Retinal pigment epithelial cell (primary cell): ENCODE data around the gene D2HGDH.

Experiments
- DNase-seq: peaks from one replicate; pipeline ENCODE4 v3.0.0-alpha.2; 2010; ENCODE audit warnings: low read depth
- H3K4me3 ChIP-seq: 2 replicates; pipeline ENCODE4 v1.5.1; 2011; ENCODE audit warnings: mild to moderate bottlenecking, low read length, control low read depth, moderate library complexity
- CTCF ChIP-seq: conservative IDR thresholded peaks from 2 replicates; pipeline ENCODE4 v1.5.1; 2011; ENCODE audit warnings: low read depth, low read length, control low read depth, inconsistent platforms

The D2HGDH gene

GRCh38 chr2:241772063-241772499 lies 37.7 kb downstream of the D2HGDH start:
- no peak overlapping the region for H3K4me3 ChIP-seq
- TF ChIP-seq CTCF, result no peak
- no peak for DNase-seq

GRCh38 chr2:241773511-241774418 lies 39.3 kb downstream of the D2HGDH start:
- no peak overlapping the region for H3K4me3 ChIP-seq
- no peak for DNase-seq
- no peak for TF ChIP-seq CTCF

- no peak overlapping the region for H3K4me3 ChIP-seq
- peak; percentile 37 for DNase-seq
- no peak for TF ChIP-seq CTCF
Observed at GRCh38 chr2:241774419-241775222, 40.2 kb downstream of the D2HGDH start.

GRCh38 chr2:241775223-241776177 lies 41.1 kb downstream of the D2HGDH start:
- no peak for TF ChIP-seq CTCF
- no peak for DNase-seq
- H3K4me3 ChIP-seq, result no peak overlapping the region

- no peak for TF ChIP-seq CTCF
- DNase-seq, result no peak
Observed at GRCh38 chr2:241776336-241777169, 42.1 kb downstream of the D2HGDH start, which contains the start of gene GAL3ST2. Gene GAL3ST2, plus strand, starts transcription at chr2:241776822. Its CDS starts 134 bp downstream, at chr2:241776956.

More at GRCh38 chr2:241776336-241777169, 42.1 kb downstream of the D2HGDH start, which contains the start of gene GAL3ST2:
- no peak within 1 kb of the TSS for H3K4me3 ChIP-seq
